Measurements from ENCODE around the gene ELF4. TPM values are rescaled to one million over a fixed set of nuclear protein-coding genes. Genes with fewer than 3 reads are reported as not detected.

Gene ELF4
- total RNA-seq, 1 experiment from 2014 or later = 9.0 TPM

GRCh38 chrX:130075777-130076176, 34.5 kb downstream of the ELF4 start:
- no peaks in the 10 kb centered on the region for H3K4me1 ChIP-seq (ENCODE audit: insufficient read depth, low read length, poor library complexity, severe bottlenecking)
- no peak overlapping the region for H3K27ac ChIP-seq (ENCODE audit: low read depth, low read length, poor library complexity, severe bottlenecking)
- intact Hi-C loops (cut with micrococcal nuclease; ENCODE audit: unreplicated experiment) = no loop called here
- BruUV-seq (replicated peaks) = no TSS peak
- ChIA-PET POLR2A (ENCODE audit: low non-redundant PET) (no interaction called here), CTCF (no interaction called here)
- no peak overlapping the region for H3K4me3 ChIP-seq (ENCODE audit: low read depth, low read length, poor library complexity, severe bottlenecking)
- H3K36me3 ChIP-seq (ENCODE audit: insufficient read depth, low read length, poor library complexity, severe bottlenecking) = no peaks in the 10 kb centered on the region
- no peaks in the 10 kb centered on the region for H3K27me3 ChIP-seq (replicated peaks; ENCODE audit: insufficient read depth, low read depth, low read length, poor library complexity)
- no peak for DNase-seq (ENCODE audit: low spot score)
- no peaks in the 10 kb centered on the region for H3K9me3 ChIP-seq (ENCODE audit: low read depth, low read length, poor library complexity, severe bottlenecking)
- TF ChIP-seq EZH2 (IDR thresholded peaks at IDR 0.05; ENCODE audit: borderline replicate concordance, low read depth, low read length, poor library complexity, severe bottlenecking) (no peak), CTCF (conservative IDR thresholded peaks at IDR 0.05; ENCODE audit: low read depth, low read length) (no peak)

DNA sequence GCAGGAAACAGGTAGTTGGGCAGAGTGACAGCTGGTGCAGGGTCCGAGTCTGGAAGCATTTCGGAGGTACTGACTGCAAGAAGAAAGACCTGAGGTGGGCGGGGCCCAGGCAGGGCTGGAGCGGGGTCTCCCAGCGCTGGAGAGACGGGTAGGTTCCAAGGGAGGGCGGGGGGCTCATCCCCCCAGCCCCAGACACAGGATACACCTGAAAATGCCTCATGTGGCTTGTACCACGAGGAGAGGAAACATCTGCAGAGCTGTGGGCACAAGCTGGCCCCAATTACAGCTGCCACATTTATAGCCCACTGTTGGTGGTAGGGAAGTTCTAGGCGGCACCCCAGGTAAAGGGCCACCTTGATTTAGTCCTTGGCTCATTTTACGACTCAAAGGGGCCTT, 38.0 kb downstream of the ELF4 start:
- DNase-seq (ENCODE audit: low spot score) = no peak
- intact Hi-C loops (cut with micrococcal nuclease; ENCODE audit: unreplicated experiment) = no loop called here
- Histone ChIP-seq H3K27me3 (replicated peaks; ENCODE audit: insufficient read depth, low read depth, low read length, poor library complexity) (no peaks in the 10 kb centered on the region), H3K36me3 (ENCODE audit: insufficient read depth, low read length, poor library complexity, severe bottlenecking) (no peaks in the 10 kb centered on the region), H3K9me3 (ENCODE audit: low read depth, low read length, poor library complexity, severe bottlenecking) (no peaks in the 10 kb centered on the region), H3K4me3 (ENCODE audit: low read depth, low read length, poor library complexity, severe bottlenecking) (no peak overlapping the region), H3K4me1 (ENCODE audit: insufficient read depth, low read length, poor library complexity, severe bottlenecking) (no peaks in the 10 kb centered on the region), H3K27ac (ENCODE audit: low read depth, low read length, poor library complexity, severe bottlenecking) (no peak overlapping the region)
- POLR2A ChIA-PET (ENCODE audit: low non-redundant PET) = no interaction called here
- CTCF ChIA-PET = no interaction called here
- BruUV-seq (replicated peaks) = no TSS peak
- TF ChIP-seq EZH2 (IDR thresholded peaks at IDR 0.05; ENCODE audit: borderline replicate concordance, low read depth, low read length, poor library complexity, severe bottlenecking) (no peak), CTCF (conservative IDR thresholded peaks at IDR 0.05; ENCODE audit: low read depth, low read length) (no peak)

DNA sequence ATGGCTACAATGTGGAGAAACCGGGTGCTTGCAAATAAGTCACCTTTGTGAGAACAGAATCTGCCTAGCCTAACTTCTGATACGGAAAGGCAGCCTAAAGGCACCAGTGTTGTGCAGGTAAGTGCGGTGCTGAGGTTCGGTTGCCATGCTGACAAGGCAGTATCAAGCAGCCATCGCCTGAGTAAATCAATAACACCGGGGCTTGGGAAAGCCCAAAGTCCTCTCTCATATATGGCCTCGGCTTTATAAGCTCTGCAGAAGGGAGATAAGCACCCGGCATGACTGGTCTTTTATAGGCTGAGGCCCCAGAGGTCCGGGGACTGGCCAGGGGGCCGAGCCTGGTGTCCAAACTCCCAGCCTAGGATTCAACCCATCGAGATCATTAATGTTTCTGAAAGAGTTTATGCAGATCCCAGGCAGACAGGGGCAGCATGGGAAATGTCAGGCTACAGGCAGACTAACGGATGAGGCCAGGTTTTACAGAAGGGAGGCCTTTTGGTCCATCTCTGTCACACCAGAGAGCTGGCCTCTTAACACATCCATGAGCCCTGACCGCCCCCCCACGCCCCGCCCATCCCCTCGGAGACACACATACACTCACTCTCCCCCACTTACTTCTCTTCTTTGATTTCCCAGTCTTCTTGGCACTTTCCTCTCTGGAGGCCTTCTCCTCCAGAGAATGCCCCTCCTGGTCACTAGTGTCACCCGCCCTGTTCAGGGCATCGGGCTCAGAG, 38.5 kb downstream of the ELF4 start:
- intact Hi-C loops (cut with micrococcal nuclease; ENCODE audit: unreplicated experiment) = no loop called here
- Histone ChIP-seq H3K27ac (ENCODE audit: low read depth, low read length, poor library complexity, severe bottlenecking) (no peak overlapping the region), H3K36me3 (ENCODE audit: insufficient read depth, low read length, poor library complexity, severe bottlenecking) (peaks cover 5% of the 10 kb centered on the region), H3K4me1 (ENCODE audit: insufficient read depth, low read length, poor library complexity, severe bottlenecking) (no peaks in the 10 kb centered on the region), H3K4me3 (ENCODE audit: low read depth, low read length, poor library complexity, severe bottlenecking) (no peak overlapping the region), H3K9me3 (ENCODE audit: low read depth, low read length, poor library complexity, severe bottlenecking) (no peaks in the 10 kb centered on the region), H3K27me3 (replicated peaks; ENCODE audit: insufficient read depth, low read depth, low read length, poor library complexity) (no peaks in the 10 kb centered on the region)
- no peak for DNase-seq (ENCODE audit: low spot score)
- CTCF ChIA-PET = no interaction called here
- TF ChIP-seq EZH2 (IDR thresholded peaks at IDR 0.05; ENCODE audit: borderline replicate concordance, low read depth, low read length, poor library complexity, severe bottlenecking) (no peak), CTCF (conservative IDR thresholded peaks at IDR 0.05; ENCODE audit: low read depth, low read length) (no peak)
- POLR2A ChIA-PET (ENCODE audit: low non-redundant PET) = no interaction called here
- no TSS peak for BruUV-seq (replicated peaks)
